ENCODE data around the gene SH3TC1.
A peak's percentile ranks its signal among the peaks of the same experiment; 100 is the strongest.

The SH3TC1 gene

GRCh38 chr4:8181844-8182243 lies 17.2 kb upstream of the SH3TC1 start:
- DNase-seq (ENCODE audit: low spot score), result no peak

- no peak for DNase-seq (ENCODE audit: low spot score)
Observed at GRCh38 chr4:8182294-8182693, 16.8 kb upstream of the SH3TC1 start.

GRCh38 chr4:8182858-8183725 lies 16.0 kb upstream of the SH3TC1 start:
- no peak for DNase-seq (ENCODE audit: low spot score)

GRCh38 chr4:8184061-8184460 lies 15.0 kb upstream of the SH3TC1 start:
- DNase-seq (ENCODE audit: low spot score), result no peak

GRCh38 chr4:8185295-8185694 lies 13.8 kb upstream of the SH3TC1 start:
- DNase-seq (ENCODE audit: low spot score), result no peak

GRCh38 chr4:8185930-8186329 lies 13.2 kb upstream of the SH3TC1 start:
- no peak for DNase-seq (ENCODE audit: low spot score)

GRCh38 chr4:8188085-8188484 lies 11.0 kb upstream of the SH3TC1 start:
- DNase-seq (ENCODE audit: low spot score), result no peak

GRCh38 chr4:8188743-8189550 lies 10.1 kb upstream of the SH3TC1 start:
- no peak for DNase-seq (ENCODE audit: low spot score)

- DNase-seq (ENCODE audit: low spot score), result no peak
Observed at GRCh38 chr4:8189551-8190466, 9.3 kb upstream of the SH3TC1 start.

- DNase-seq (ENCODE audit: low spot score), result peak; percentile 78
Observed at GRCh38 chr4:8191136-8191747, 7.8 kb upstream of the SH3TC1 start.

- peak; percentile 23 for DNase-seq (ENCODE audit: low spot score)
Observed at GRCh38 chr4:8192748-8193738, 6.0 kb upstream of the SH3TC1 start.

- no peak for DNase-seq (ENCODE audit: low spot score)
Observed at GRCh38 chr4:8194306-8195242, 4.5 kb upstream of the SH3TC1 start.

GRCh38 chr4:8195431-8195830 lies 3.7 kb upstream of the SH3TC1 start:
- DNase-seq (ENCODE audit: low spot score), result no peak

- no peak for DNase-seq (ENCODE audit: low spot score)
Observed at GRCh38 chr4:8195841-8196458, 3.1 kb upstream of the SH3TC1 start.

- no peak for DNase-seq (ENCODE audit: low spot score)
Observed at GRCh38 chr4:8197521-8197920, 1.6 kb upstream of the SH3TC1 start.

GRCh38 chr4:8198206-8198905 lies 734 bp upstream of the SH3TC1 start:
- DNase-seq (ENCODE audit: low spot score), result no peak

- no peak for DNase-seq (ENCODE audit: low spot score)
Observed at GRCh38 chr4:8199594-8200301, 658 bp downstream of the SH3TC1 start.
